OCI-LY3 (cell line): Measurements from ENCODE around the gene HYOU1.

Experiments
- EZH2phosphoT487 ChIP-seq: fragments of 200-600 bp; shearing (Covaris generic); IDR thresholded peaks from 2 replicates; pipeline ENCODE4 v1.6.1; 2018; ENCODE audit warnings: antibody characterized with exemption, mixed run types, low read depth
- TF ChIP-seq, protein P1 (sequence below): fragments of 200-600, 300-600 bp; sonication (generic); IDR thresholded peaks from 2 replicates; pipeline ENCODE4 v1.5.1; 2014; ENCODE audit warnings: antibody characterized with exemption, low read length, low read depth

DNA sequence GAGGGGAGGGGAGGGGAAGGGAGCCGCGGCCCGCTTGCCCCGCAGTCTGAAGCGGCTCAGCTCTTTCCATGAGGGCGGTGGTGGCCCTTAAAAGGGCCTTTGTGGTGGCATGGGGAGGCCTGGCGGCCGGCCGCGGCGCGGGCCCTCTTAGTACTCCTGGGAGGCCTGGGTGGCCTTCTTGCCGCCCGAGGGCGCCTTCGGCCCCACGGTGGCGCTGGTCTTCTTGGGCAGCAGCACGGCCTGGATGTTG lies 37.7 kb upstream of the HYOU1 start:
- TF ChIP-seq, protein P1, sequence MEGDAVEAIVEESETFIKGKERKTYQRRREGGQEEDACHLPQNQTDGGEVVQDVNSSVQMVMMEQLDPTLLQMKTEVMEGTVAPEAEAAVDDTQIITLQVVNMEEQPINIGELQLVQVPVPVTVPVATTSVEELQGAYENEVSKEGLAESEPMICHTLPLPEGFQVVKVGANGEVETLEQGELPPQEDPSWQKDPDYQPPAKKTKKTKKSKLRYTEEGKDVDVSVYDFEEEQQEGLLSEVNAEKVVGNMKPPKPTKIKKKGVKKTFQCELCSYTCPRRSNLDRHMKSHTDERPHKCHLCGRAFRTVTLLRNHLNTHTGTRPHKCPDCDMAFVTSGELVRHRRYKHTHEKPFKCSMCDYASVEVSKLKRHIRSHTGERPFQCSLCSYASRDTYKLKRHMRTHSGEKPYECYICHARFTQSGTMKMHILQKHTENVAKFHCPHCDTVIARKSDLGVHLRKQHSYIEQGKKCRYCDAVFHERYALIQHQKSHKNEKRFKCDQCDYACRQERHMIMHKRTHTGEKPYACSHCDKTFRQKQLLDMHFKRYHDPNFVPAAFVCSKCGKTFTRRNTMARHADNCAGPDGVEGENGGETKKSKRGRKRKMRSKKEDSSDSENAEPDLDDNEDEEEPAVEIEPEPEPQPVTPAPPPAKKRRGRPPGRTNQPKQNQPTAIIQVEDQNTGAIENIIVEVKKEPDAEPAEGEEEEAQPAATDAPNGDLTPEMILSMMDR, result peak; percentile 56; the same call in 1 of the 2 replicates
- TF ChIP-seq EZH2phosphoT487, result no peak
